Measurements from ENCODE around the gene BAIAP2. TPM values are rescaled to one million over a fixed set of nuclear protein-coding genes. Genes with fewer than 3 reads are reported as not detected.

Gene BAIAP2
- total and polyA plus RNA-seq, 2 of the 13 experiments (the other 11 are each of a cell fraction or from before 2014, with no cell fraction given) = 22.5 to 24.0 TPM

- CTCF ChIA-PET (ENCODE audit: low intra/inter-chr PET ratio, low total read pairs) = no interaction called here
These were observed 92.1 kb downstream of the BAIAP2 start for GRCh38 chr17:81127133-81127455.

More at GRCh38 chr17:81127133-81127455, 92.1 kb downstream of the BAIAP2 start:
- H3K27me3 ChIP-seq (ENCODE audit: control insufficient read depth in 1 of 2, insufficient read depth in 2 of 2, low read length in 2 of 2) = no peaks in the 10 kb centered on the region
- peaks cover 29% of the 10 kb centered on the region for H3K4me1 ChIP-seq (ENCODE audit: insufficient read depth, low read length)
- DNase-seq (ENCODE audit: low spot score) (no peak), FAIRE-seq (no peak), ATAC-seq (no peak)
- H4K20me1 ChIP-seq (ENCODE audit: insufficient read depth, low read length) = no peaks in the 10 kb centered on the region; the same call in 1 of the 2 replicates
- intact Hi-C loops (cut with micrococcal nuclease; ENCODE audit: unreplicated experiment) = no loop called here
- no TSS peak for BruUV-seq (replicated peaks)
- in situ Hi-C loops (cut with HindIII; ENCODE audit: extremely low pct_ligation_motif_present, low pct_unique_long_range_greater_than_20kb) = no loop called here
- no peak overlapping the region for H3K4me2 ChIP-seq (ENCODE audit: low read depth, low read length)
- no peaks in the 10 kb centered on the region for H3K36me3 ChIP-seq (replicated peaks in 1 of 2; ENCODE audit: control insufficient read depth in 1 of 2, insufficient read depth in 2 of 2, low read length in 2 of 2)
- H3K9me3 ChIP-seq (ENCODE audit: low read length) = no peaks in the 10 kb centered on the region
- H3K27ac ChIP-seq (ENCODE audit: extremely low read length, insufficient read depth, low read length) = no peak overlapping the region
- no peak overlapping the region for H3K4me3 ChIP-seq (replicated peaks in 1 of 3; ENCODE audit: insufficient read depth in 1 of 3, low read depth in 2 of 3, low read length in 3 of 3)
- POLR2A ChIA-PET = no interaction called here
- TF ChIP-seq POGZ (CRISPR knock-in tag; IDR thresholded peaks at IDR 0.05) = no peak
- TF ChIP-seq, protein P1, sequence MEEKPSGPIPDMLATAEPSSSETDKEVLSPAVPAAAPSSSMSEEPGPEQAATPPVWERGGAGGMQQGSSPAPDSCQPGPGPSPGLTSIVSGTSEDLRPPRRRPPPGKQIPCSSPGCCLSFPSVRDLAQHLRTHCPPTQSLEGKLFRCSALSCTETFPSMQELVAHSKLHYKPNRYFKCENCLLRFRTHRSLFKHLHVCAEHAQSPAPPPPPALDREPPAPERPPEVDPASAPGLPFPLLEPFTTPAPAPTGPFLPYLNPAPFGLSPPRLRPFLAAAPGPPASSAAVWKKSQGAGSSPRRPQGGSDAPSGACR (CRISPR knock-in tag; IDR thresholded peaks at IDR 0.05) = no peak
- TF ChIP-seq PBX2 (CRISPR knock-in tag; IDR thresholded peaks at IDR 0.05) = no peak
- TF ChIP-seq MYNN (CRISPR knock-in tag; IDR thresholded peaks at IDR 0.05; ENCODE audit: low read depth) = no peak
- no peak for TF ChIP-seq TERF1 (CRISPR knock-in tag; IDR thresholded peaks at IDR 0.05)
- TF ChIP-seq CENPT (CRISPR knock-in tag; IDR thresholded peaks at IDR 0.05; ENCODE audit: low read depth) = no peak
- no peak for TF ChIP-seq SMAD9 (CRISPR knock-in tag; IDR thresholded peaks at IDR 0.05)
- TF ChIP-seq ZNF383 (CRISPR knock-in tag; IDR thresholded peaks at IDR 0.05; ENCODE audit: borderline replicate concordance) = no peak
- no peak for TF ChIP-seq NPAS2 (CRISPR knock-in tag; IDR thresholded peaks at IDR 0.05; ENCODE audit: borderline replicate concordance)
- no peak for TF ChIP-seq ZNF256 (CRISPR knock-in tag; conservative IDR thresholded peaks at IDR 0.05)
- no peak for TF ChIP-seq PHF20 (CRISPR knock-in tag; IDR thresholded peaks at IDR 0.05)
- H3K79me2 ChIP-seq (ENCODE audit: insufficient read depth, low read length) = no peaks in the 10 kb centered on the region
- H2AFZ ChIP-seq (ENCODE audit: low read length) = no peak overlapping the region
- 42% methylated on average over 4 of the region's 5 CpGs for WGBS (ENCODE audit: low lambda C conversion rate)
- no peak overlapping the region for H3K9ac ChIP-seq (ENCODE audit: insufficient read depth, low read depth, low read length)
